GM12891 (cell line): ENCODE data around the gene PIR.

Source experiments
- DNase-seq: peaks from one replicate; pipeline ENCODE4 v3.0.0; 2011; ENCODE audit warnings: low spot score; ENCODE audit not compliant: insufficient read length
- FAIRE-seq: peaks from 2 replicates; lab custom pipeline; 2011; peaks lifted over from hg19 to GRCh38; lab: Jason Lieb, UNC
- PAX5 ChIP-seq: IDR thresholded peaks from 2 replicates; pipeline ENCODE4 v1.6.1; 2011; ENCODE audit warnings: low read length, moderate library complexity, mild to moderate bottlenecking; ENCODE audit not compliant: insufficient read depth, severe bottlenecking
- POLR2A ChIP-seq: IDR thresholded peaks from 2 replicates; pipeline ENCODE4 v1.6.1; 2011; ENCODE audit warnings: low read depth, low read length, control low read depth
- POLR2AphosphoS5 ChIP-seq: IDR thresholded peaks from 2 replicates; pipeline ENCODE4 v1.6.1; 2011; ENCODE audit warnings: low read depth, low read length, control low read depth
- POU2F2 ChIP-seq: IDR thresholded peaks from 2 replicates; pipeline ENCODE4 v1.6.1; 2011; ENCODE audit warnings: low read depth, mild to moderate bottlenecking, control low read depth, low read length, moderate library complexity
- SPI1 ChIP-seq: IDR thresholded peaks from 2 replicates; pipeline ENCODE4 v1.6.1; 2011; ENCODE audit warnings: low read depth, low read length, control low read depth
- TAF1 ChIP-seq: IDR thresholded peaks from 2 replicates; pipeline ENCODE4 v1.6.1; 2011; ENCODE audit warnings: low read depth, low read length, control low read depth

PIR gene

GRCh38 chrX:15512401-15512965, 19.4 kb upstream of the PIR start:
- FAIRE-seq = no peak
- TF ChIP-seq TAF1 = no peak
- TF ChIP-seq POU2F2 = no peak
- no peak for TF ChIP-seq POLR2AphosphoS5
- no peak for TF ChIP-seq POLR2A
- TF ChIP-seq PAX5 = no peak
- no peak for TF ChIP-seq SPI1
- DNase-seq = no peak

GRCh38 chrX:15511563-15511962, 18.4 kb upstream of the PIR start:
- no peak for TF ChIP-seq SPI1
- no peak for FAIRE-seq
- DNase-seq = no peak

- FAIRE-seq (peak; percentile 55), DNase-seq (no peak)
Observed at GRCh38 chrX:15509845-15510244, 16.7 kb upstream of the PIR start.

GRCh38 chrX:15507005-15507404, 13.9 kb upstream of the PIR start:
- DNase-seq (no peak), FAIRE-seq (no peak)
- TF ChIP-seq TAF1 (no peak), SPI1 (no peak), PAX5 (no peak), POLR2AphosphoS5 (no peak), POLR2A (no peak), POU2F2 (no peak)

More at GRCh38 chrX:15509845-15510244, 16.7 kb upstream of the PIR start:
- TF ChIP-seq TAF1 (no peak), POLR2AphosphoS5 (no peak), SPI1 (no peak), PAX5 (no peak), POU2F2 (no peak), POLR2A (no peak)

- TF ChIP-seq TAF1 (no peak), POU2F2 (no peak), POLR2AphosphoS5 (no peak), PAX5 (no peak)
- DNase-seq (no peak), FAIRE-seq (no peak)
Observed at GRCh38 chrX:15505101-15505500, 12.0 kb upstream of the PIR start.

GRCh38 chrX:15504661-15505060, 11.5 kb upstream of the PIR start:
- no peak for FAIRE-seq
- no peak for DNase-seq
- TF ChIP-seq SPI1 = no peak
- TF ChIP-seq PAX5 = no peak
- TF ChIP-seq POU2F2 = no peak
- no peak for TF ChIP-seq POLR2A
- TF ChIP-seq POLR2AphosphoS5 = no peak
- TF ChIP-seq TAF1 = no peak

GRCh38 chrX:15501506-15501905, 8.4 kb upstream of the PIR start:
- FAIRE-seq (no peak), DNase-seq (no peak)
- TF ChIP-seq TAF1 (no peak), POLR2A (no peak), SPI1 (no peak), POLR2AphosphoS5 (no peak), PAX5 (no peak), POU2F2 (no peak)

- DNase-seq (no peak), FAIRE-seq (no peak)
- TF ChIP-seq POLR2AphosphoS5 (no peak), SPI1 (no peak), TAF1 (no peak), POLR2A (no peak), POU2F2 (no peak), PAX5 (no peak)
Observed at GRCh38 chrX:15500497-15500966, 7.4 kb upstream of the PIR start, which contains the start of gene BMX. Gene BMX (plus strand): TSS chrX:15500807. CDS start chrX:15508354, 7,547 bp downstream.

GRCh38 chrX:15499976-15500375, 6.8 kb upstream of the PIR start:
- FAIRE-seq = no peak
- TF ChIP-seq POLR2AphosphoS5 (no peak), POU2F2 (no peak), SPI1 (no peak), PAX5 (no peak), POLR2A (no peak), TAF1 (no peak)
- no peak for DNase-seq

- TF ChIP-seq TAF1 = no peak
- TF ChIP-seq POU2F2 = no peak
- TF ChIP-seq POLR2AphosphoS5 = no peak
- DNase-seq = no peak
- no peak for FAIRE-seq
Observed at GRCh38 chrX:15498741-15499140, 5.6 kb upstream of the PIR start.

GRCh38 chrX:15497865-15498264, 4.7 kb upstream of the PIR start:
- peak; percentile 15 for DNase-seq
- TF ChIP-seq POLR2A = no peak
- TF ChIP-seq PAX5 = no peak
- TF ChIP-seq POU2F2 = no peak
- TF ChIP-seq SPI1 = no peak
- no peak for TF ChIP-seq POLR2AphosphoS5
- TF ChIP-seq TAF1 = no peak
- peak; percentile 86 for FAIRE-seq
